ENCODE measurements around the gene ATXN10.

The ATXN10 gene

GRCh38 chr22:45866126-45866645, 194.6 kb downstream of the ATXN10 start:
- peaks cover 3% of the 10 kb centered on the region; the same call in 1 of the 2 replicates for H3K4me1 ChIP-seq (ENCODE audit: control insufficient read depth, low read length)
- no peak overlapping the region for H3K4me3 ChIP-seq (ENCODE audit: low read length)
- no peak overlapping the region for H3K27ac ChIP-seq (ENCODE audit: low read depth, low read length)
- H3K79me2 ChIP-seq (ENCODE audit: control insufficient read depth, low read length), result no peaks in the 10 kb centered on the region
- peaks cover 12% of the 10 kb centered on the region for H3F3A ChIP-seq (ENCODE audit: control insufficient read depth, insufficient read depth)
- no peaks in the 10 kb centered on the region for H3K36me3 ChIP-seq (ENCODE audit: control insufficient read depth, low read length)
- no peaks in the 10 kb centered on the region; the same call in 1 of the 2 replicates for H3K9me3 ChIP-seq (ENCODE audit: control insufficient read depth, insufficient read depth, low read length)
- no peaks in the 10 kb centered on the region for H3K9me2 ChIP-seq (replicated peaks; ENCODE audit: control insufficient read depth, low read length)
- TF ChIP-seq EZH2phosphoT487 (IDR thresholded peaks at IDR 0.05; ENCODE audit: borderline replicate concordance, low read length), result no peak
- no peaks in the 10 kb centered on the region for H3K27me3 ChIP-seq (ENCODE audit: control insufficient read depth, low read length)
- H4K20me1 ChIP-seq (ENCODE audit: control insufficient read depth, insufficient read depth, low read depth, low read length), result no peaks in the 10 kb centered on the region
- H3K4me2 ChIP-seq (ENCODE audit: low read length), result no peak overlapping the region

- TF ChIP-seq CTCF (IDR thresholded peaks at IDR 0.05; ENCODE audit: low read depth, low read length, poor library complexity, severe bottlenecking) (no peak), EZH2phosphoT487 (IDR thresholded peaks at IDR 0.05; ENCODE audit: borderline replicate concordance, low read length) (no peak)
- Histone ChIP-seq H4K20me1 (ENCODE audit: control insufficient read depth, insufficient read depth, low read depth, low read length) (no peaks in the 10 kb centered on the region), H3K9me3 (ENCODE audit: control insufficient read depth, insufficient read depth, low read length) (no peaks in the 10 kb centered on the region; the same call in 1 of the 2 replicates), H3F3A (ENCODE audit: control insufficient read depth, insufficient read depth) (peaks cover 12% of the 10 kb centered on the region), H3K27ac (ENCODE audit: low read depth, low read length) (no peak overlapping the region), H3K9me2 (replicated peaks; ENCODE audit: control insufficient read depth, low read length) (no peaks in the 10 kb centered on the region), H3K4me2 (ENCODE audit: low read length) (no peak overlapping the region), H3K4me1 (ENCODE audit: control insufficient read depth, low read length) (peaks cover 3% of the 10 kb centered on the region; the same call in 1 of the 2 replicates), H3K27me3 (ENCODE audit: control insufficient read depth, low read length) (no peaks in the 10 kb centered on the region), H3K36me3 (ENCODE audit: control insufficient read depth, low read length) (no peaks in the 10 kb centered on the region), H3K79me2 (ENCODE audit: control insufficient read depth, low read length) (no peaks in the 10 kb centered on the region), H3K4me3 (ENCODE audit: low read length) (no peak overlapping the region)
Observed at GRCh38 chr22:45866646-45867117, 195.0 kb downstream of the ATXN10 start.

GRCh38 chr22:45867118-45867905, 195.7 kb downstream of the ATXN10 start:
- no peaks in the 10 kb centered on the region for H4K20me1 ChIP-seq (ENCODE audit: control insufficient read depth, insufficient read depth, low read depth, low read length)
- no peaks in the 10 kb centered on the region for H3K9me3 ChIP-seq (ENCODE audit: control insufficient read depth, insufficient read depth, low read length)
- no peak overlapping the region for H3K4me3 ChIP-seq (ENCODE audit: low read length)
- TF ChIP-seq EZH2phosphoT487 (IDR thresholded peaks at IDR 0.05; ENCODE audit: borderline replicate concordance, low read length), result no peak
- TF ChIP-seq CTCF (IDR thresholded peaks at IDR 0.05; ENCODE audit: low read depth, low read length, poor library complexity, severe bottlenecking), result no peak
- H3K27me3 ChIP-seq (ENCODE audit: control insufficient read depth, low read length), result no peaks in the 10 kb centered on the region
- no peaks in the 10 kb centered on the region for H3K79me2 ChIP-seq (ENCODE audit: control insufficient read depth, low read length)
- H3K9me2 ChIP-seq (replicated peaks; ENCODE audit: control insufficient read depth, low read length), result no peaks in the 10 kb centered on the region
- H3K36me3 ChIP-seq (ENCODE audit: control insufficient read depth, low read length), result no peaks in the 10 kb centered on the region
- peaks cover 3% of the 10 kb centered on the region; the same call in 1 of the 2 replicates for H3K4me1 ChIP-seq (ENCODE audit: control insufficient read depth, low read length)
- H3K4me2 ChIP-seq (ENCODE audit: low read length), result no peak overlapping the region
- H3F3A ChIP-seq (ENCODE audit: control insufficient read depth, insufficient read depth), result peaks cover 6% of the 10 kb centered on the region
- no peak overlapping the region for H3K27ac ChIP-seq (ENCODE audit: low read depth, low read length)

Data from DOHH2 (cell line).